HepG2 (cell line): ENCODE results near the gene STEAP1B. TPM values are rescaled to one million over a fixed set of nuclear protein-coding genes. Genes with fewer than 3 reads are reported as not detected.

Experiments used
- CBX2 ChIP-seq, 2 experiments: fragments of 200-600 bp in 1 of 2; sonication (generic); formaldehyde crosslinking in 1 of 2; IDR thresholded peaks; 2 replicates each; pipeline versions ENCODE4 v1.7.0 to v1.8.1; 2018 to 2022; ENCODE audit warnings: low read depth in 2 of 2, low read length in 1 of 2, mild to moderate bottlenecking in 1 of 2, missing genetic modification reagents in 1 of 2
- CBX5 ChIP-seq: sonication (generic); formaldehyde crosslinking; IDR thresholded peaks from 2 replicates; pipeline ENCODE4 v1.4.0; 2020; ENCODE audit warnings: missing genetic modification reagents, borderline replicate concordance
- CHD4 ChIP-seq: fragments of 200-600 bp; sonication (generic); IDR thresholded peaks from 2 replicates; pipeline ENCODE4 v1.7.0; 2017; ENCODE audit warnings: mild to moderate bottlenecking, low read length, borderline replicate concordance
- CREB1 ChIP-seq, 2 experiments: fragments of 450-650 bp in 1 of 2; IDR thresholded peaks; 2 replicates each; pipeline ENCODE4 v1.6.1; 2016 to 2017; ENCODE audit warnings: control low read depth in 1 of 2, mild to moderate bottlenecking in 1 of 2, missing compliant biosample characterization in 1 of 2, missing genetic modification characterization in 1 of 2
- FOXP1 ChIP-seq, 2 experiments: fragments of 450-650 bp in 1 of 2; IDR thresholded peaks; 2 replicates each; pipeline ENCODE4 v1.6.1; 2017 to 2018; ENCODE audit warnings: antibody characterized with exemption in 1 of 2
- HMGA1 ChIP-seq: sonication (generic); formaldehyde crosslinking; conservative IDR thresholded peaks from 2 replicates; pipeline ENCODE4 v1.4.0; 2020; ENCODE audit warnings: missing genetic modification reagents
- ISL2 ChIP-seq: sonication (generic); formaldehyde crosslinking; IDR thresholded peaks from 2 replicates; pipeline ENCODE4 v1.5.0; 2020; ENCODE audit warnings: missing genetic modification reagents
- PITX1 ChIP-seq: sonication (generic); formaldehyde crosslinking; IDR thresholded peaks from 2 replicates; pipeline ENCODE4 v1.5.1; 2020; ENCODE audit warnings: mild to moderate bottlenecking, missing genetic modification reagents
- POLR2G ChIP-seq: fragments of 200-400 bp; formaldehyde crosslinking; IDR thresholded peaks from 2 replicates; pipeline ENCODE4 v1.6.1; 2018; ENCODE audit warnings: mild to moderate bottlenecking, low read depth, low read length, moderate library complexity
- PRMT3 ChIP-seq: sonication (generic); formaldehyde crosslinking; IDR thresholded peaks from 2 replicates; pipeline ENCODE4 v1.8.1; 2022; ENCODE audit warnings: low read depth, mild to moderate bottlenecking, moderate library complexity, missing genetic modification reagents, borderline replicate concordance
- RORA ChIP-seq: sonication (generic); formaldehyde crosslinking; IDR thresholded peaks from 2 replicates; pipeline ENCODE4 v1.5.0; 2020; ENCODE audit warnings: mild to moderate bottlenecking, missing genetic modification reagents, moderate library complexity
- SKI ChIP-seq: fragments of 450-650 bp; IDR thresholded peaks from one replicate; pipeline ENCODE4 v1.6.1; 2018; ENCODE audit warnings: mild to moderate bottlenecking; ENCODE audit not compliant: partially characterized antibody
- ZBTB1 ChIP-seq: sonication (generic); formaldehyde crosslinking; IDR thresholded peaks from 2 replicates; pipeline ENCODE4 v1.4.0; 2020; ENCODE audit warnings: missing genetic modification reagents, borderline replicate concordance
- ZFYVE20 ChIP-seq: sonication (generic); formaldehyde crosslinking; IDR thresholded peaks from 2 replicates; pipeline ENCODE4 v1.8.0; 2023; ENCODE audit warnings: low read depth, mild to moderate bottlenecking, moderate library complexity, missing genetic modification reagents, borderline replicate concordance
- polyA plus RNA-seq, 8 experiments: library from polyadenylated mRNA; depleted of rRNA in 3 of 8; stranded (reverse) in 7 of 8; unstranded in 1 of 8; fragments of >200 nt; fragmentation: Illumina TruSeq in 4 of 8; extraction: Trizol in 4 of 8; gene quantifications; 2 replicates each; pipeline versions ENCODE4 v1.2.1 to v1.2.3, GENCODE V29; 2011 to 2016; ENCODE audit warnings: low read depth in 4 of 8, missing spikeins in 1 of 8, mixed read lengths in 1 of 8; ENCODE audit not compliant: insufficient read depth in 1 of 8
- total RNA-seq, 5 experiments: library from RNA; depleted of rRNA; stranded (reverse); fragments of >200 nt; fragmentation: Illumina TruSeq; extraction: Trizol; gene quantifications; 2 replicates each; pipeline ENCODE4 v1.2.3, GENCODE V29; 2016; ENCODE audit warnings: low read depth in 1 of 5
- TF ChIP-seq, protein P1 (sequence below): sonication (generic); formaldehyde crosslinking; IDR thresholded peaks from 2 replicates; pipeline ENCODE4 v1.4.0; 2020; ENCODE audit warnings: missing genetic modification reagents
- TF ChIP-seq, protein P2 (sequence below): sonication (generic); formaldehyde crosslinking; IDR thresholded peaks from 2 replicates; pipeline ENCODE4 v1.5.1; 2020; ENCODE audit warnings: mild to moderate bottlenecking, moderate library complexity, missing genetic modification reagents
- TF ChIP-seq, protein P3 (sequence below): sonication (generic); formaldehyde crosslinking; IDR thresholded peaks from 2 replicates; pipeline ENCODE4 v1.4.0; 2020; ENCODE audit warnings: missing genetic modification reagents
- TF ChIP-seq, protein P4 (sequence below): sonication (generic); formaldehyde crosslinking; IDR thresholded peaks from 2 replicates; pipeline ENCODE4 v1.5.0; 2020; ENCODE audit warnings: missing genetic modification reagents

The STEAP1B gene
- total and polyA plus RNA-seq, 2 of the 13 experiments (the other 11 are each of a cell fraction or from before 2014, with no cell fraction given) = not detected

DNA sequence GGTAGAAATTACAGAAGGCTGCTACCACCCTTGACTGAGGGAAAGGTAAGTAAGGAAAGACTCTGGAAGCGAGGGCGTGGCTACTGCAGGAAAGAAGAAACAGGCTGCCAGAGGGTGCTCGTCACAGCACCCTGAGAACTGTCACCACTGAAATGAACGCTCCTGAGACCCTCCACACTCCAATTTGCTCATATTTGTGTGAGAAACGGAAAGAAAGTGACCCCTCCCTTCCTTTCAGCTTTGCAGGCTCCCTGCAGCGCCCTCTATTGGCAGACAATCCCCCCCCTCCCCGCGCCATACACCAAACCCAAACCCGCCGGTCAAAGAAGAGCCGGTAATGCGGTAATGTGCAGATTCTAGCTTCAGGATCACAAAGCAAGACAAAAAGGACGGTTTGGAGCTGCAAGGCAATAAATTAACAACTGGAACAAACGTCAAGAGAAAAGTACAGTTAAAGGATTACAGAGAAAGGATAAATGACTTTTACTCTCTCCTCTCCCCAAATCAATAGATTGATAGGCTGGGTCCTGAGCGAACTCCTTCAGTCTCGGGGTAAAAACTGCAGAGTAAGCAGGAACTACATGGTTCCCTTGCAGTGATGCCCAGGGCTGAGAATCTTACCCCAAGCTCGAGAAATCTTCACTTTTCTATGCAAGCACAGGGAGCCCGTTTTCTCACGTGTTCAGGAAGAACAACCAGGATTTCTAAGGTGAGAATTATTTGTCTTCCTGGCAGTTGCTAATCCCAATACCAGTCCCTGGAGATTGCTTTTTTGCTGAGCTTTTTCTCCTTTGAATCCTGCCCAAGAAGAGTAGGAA is 47.6 kb downstream of the STEAP1B start (continued):
- no peak for TF ChIP-seq HMGA1
- TF ChIP-seq CBX5 = peak; percentile 48; the same call in 1 of the 2 replicates
- no peak for TF ChIP-seq POLR2G
- TF ChIP-seq FOXP1 (IDR thresholded peaks at IDR 0.05) = no peak
- no peak for TF ChIP-seq FOXP1 (CRISPR knock-in tag; IDR thresholded peaks at IDR 0.05)
- no peak for TF ChIP-seq PRMT3 (CRISPR knock-in tag)
- TF ChIP-seq, protein P1, sequence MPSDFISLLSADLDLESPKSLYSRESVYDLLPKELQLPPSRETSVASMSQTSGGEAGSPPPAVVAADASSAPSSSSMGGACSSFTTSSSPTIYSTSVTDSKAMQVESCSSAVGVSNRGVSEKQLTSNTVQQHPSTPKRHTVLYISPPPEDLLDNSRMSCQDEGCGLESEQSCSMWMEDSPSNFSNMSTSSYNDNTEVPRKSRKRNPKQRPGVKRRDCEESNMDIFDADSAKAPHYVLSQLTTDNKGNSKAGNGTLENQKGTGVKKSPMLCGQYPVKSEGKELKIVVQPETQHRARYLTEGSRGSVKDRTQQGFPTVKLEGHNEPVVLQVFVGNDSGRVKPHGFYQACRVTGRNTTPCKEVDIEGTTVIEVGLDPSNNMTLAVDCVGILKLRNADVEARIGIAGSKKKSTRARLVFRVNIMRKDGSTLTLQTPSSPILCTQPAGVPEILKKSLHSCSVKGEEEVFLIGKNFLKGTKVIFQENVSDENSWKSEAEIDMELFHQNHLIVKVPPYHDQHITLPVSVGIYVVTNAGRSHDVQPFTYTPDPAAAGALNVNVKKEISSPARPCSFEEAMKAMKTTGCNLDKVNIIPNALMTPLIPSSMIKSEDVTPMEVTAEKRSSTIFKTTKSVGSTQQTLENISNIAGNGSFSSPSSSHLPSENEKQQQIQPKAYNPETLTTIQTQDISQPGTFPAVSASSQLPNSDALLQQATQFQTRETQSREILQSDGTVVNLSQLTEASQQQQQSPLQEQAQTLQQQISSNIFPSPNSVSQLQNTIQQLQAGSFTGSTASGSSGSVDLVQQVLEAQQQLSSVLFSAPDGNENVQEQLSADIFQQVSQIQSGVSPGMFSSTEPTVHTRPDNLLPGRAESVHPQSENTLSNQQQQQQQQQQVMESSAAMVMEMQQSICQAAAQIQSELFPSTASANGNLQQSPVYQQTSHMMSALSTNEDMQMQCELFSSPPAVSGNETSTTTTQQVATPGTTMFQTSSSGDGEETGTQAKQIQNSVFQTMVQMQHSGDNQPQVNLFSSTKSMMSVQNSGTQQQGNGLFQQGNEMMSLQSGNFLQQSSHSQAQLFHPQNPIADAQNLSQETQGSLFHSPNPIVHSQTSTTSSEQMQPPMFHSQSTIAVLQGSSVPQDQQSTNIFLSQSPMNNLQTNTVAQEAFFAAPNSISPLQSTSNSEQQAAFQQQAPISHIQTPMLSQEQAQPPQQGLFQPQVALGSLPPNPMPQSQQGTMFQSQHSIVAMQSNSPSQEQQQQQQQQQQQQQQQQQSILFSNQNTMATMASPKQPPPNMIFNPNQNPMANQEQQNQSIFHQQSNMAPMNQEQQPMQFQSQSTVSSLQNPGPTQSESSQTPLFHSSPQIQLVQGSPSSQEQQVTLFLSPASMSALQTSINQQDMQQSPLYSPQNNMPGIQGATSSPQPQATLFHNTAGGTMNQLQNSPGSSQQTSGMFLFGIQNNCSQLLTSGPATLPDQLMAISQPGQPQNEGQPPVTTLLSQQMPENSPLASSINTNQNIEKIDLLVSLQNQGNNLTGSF (CRISPR knock-in tag) = no peak
- no peak for TF ChIP-seq CBX2 (IDR thresholded peaks at IDR 0.05; ENCODE audit: low read depth, low read length)
- no peak for TF ChIP-seq CBX2 (CRISPR knock-in tag; IDR thresholded peaks at IDR 0.05; ENCODE audit: low read depth)
- 0 out of 2 replicates have a peak, but pooled peaks have one; percentile 25 for TF ChIP-seq PITX1 (CRISPR knock-in tag)
- no peak for TF ChIP-seq RORA
- TF ChIP-seq CHD4 = no peak
- peak; percentile 57 for TF ChIP-seq SKI
- TF ChIP-seq, protein P2, sequence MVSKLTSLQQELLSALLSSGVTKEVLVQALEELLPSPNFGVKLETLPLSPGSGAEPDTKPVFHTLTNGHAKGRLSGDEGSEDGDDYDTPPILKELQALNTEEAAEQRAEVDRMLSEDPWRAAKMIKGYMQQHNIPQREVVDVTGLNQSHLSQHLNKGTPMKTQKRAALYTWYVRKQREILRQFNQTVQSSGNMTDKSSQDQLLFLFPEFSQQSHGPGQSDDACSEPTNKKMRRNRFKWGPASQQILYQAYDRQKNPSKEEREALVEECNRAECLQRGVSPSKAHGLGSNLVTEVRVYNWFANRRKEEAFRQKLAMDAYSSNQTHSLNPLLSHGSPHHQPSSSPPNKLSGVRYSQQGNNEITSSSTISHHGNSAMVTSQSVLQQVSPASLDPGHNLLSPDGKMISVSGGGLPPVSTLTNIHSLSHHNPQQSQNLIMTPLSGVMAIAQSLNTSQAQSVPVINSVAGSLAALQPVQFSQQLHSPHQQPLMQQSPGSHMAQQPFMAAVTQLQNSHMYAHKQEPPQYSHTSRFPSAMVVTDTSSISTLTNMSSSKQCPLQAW (CRISPR knock-in tag) = 0 out of 2 replicates have a peak, but pooled peaks have one; percentile 58
- no peak for TF ChIP-seq ZBTB1
- TF ChIP-seq ISL2 = no peak
- TF ChIP-seq, protein P3, sequence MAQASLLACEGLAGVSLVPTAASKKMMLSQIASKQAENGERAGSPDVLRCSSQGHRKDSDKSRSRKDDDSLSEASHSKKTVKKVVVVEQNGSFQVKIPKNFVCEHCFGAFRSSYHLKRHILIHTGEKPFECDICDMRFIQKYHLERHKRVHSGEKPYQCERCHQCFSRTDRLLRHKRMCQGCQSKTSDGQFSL (CRISPR knock-in tag) = peak; percentile 92
- TF ChIP-seq, protein P4, sequence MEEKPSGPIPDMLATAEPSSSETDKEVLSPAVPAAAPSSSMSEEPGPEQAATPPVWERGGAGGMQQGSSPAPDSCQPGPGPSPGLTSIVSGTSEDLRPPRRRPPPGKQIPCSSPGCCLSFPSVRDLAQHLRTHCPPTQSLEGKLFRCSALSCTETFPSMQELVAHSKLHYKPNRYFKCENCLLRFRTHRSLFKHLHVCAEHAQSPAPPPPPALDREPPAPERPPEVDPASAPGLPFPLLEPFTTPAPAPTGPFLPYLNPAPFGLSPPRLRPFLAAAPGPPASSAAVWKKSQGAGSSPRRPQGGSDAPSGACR (CRISPR knock-in tag) = no peak
- no peak for TF ChIP-seq CREB1 (IDR thresholded peaks at IDR 0.05)
- no peak for TF ChIP-seq CREB1 (CRISPR knock-in tag; IDR thresholded peaks at IDR 0.05)
- TF ChIP-seq ZFYVE20 (CRISPR knock-in tag) = no peak
